HG02973 (cell line): ENCODE data around the gene IRX4.
"Not testable (repeated sequence)": the region's sequence is repeated elsewhere in the genome, so short reads cannot be mapped to it uniquely, and the experiment has no call there.

Experiments used
- ATAC-seq: cut with Tn5 transposase; IDR thresholded peaks from one replicate; pipeline ENCODE4 v1.9.1; 2021; ENCODE audit warnings: moderate library complexity; ENCODE audit not compliant: unreplicated experiment

The IRX4 gene

DNA sequence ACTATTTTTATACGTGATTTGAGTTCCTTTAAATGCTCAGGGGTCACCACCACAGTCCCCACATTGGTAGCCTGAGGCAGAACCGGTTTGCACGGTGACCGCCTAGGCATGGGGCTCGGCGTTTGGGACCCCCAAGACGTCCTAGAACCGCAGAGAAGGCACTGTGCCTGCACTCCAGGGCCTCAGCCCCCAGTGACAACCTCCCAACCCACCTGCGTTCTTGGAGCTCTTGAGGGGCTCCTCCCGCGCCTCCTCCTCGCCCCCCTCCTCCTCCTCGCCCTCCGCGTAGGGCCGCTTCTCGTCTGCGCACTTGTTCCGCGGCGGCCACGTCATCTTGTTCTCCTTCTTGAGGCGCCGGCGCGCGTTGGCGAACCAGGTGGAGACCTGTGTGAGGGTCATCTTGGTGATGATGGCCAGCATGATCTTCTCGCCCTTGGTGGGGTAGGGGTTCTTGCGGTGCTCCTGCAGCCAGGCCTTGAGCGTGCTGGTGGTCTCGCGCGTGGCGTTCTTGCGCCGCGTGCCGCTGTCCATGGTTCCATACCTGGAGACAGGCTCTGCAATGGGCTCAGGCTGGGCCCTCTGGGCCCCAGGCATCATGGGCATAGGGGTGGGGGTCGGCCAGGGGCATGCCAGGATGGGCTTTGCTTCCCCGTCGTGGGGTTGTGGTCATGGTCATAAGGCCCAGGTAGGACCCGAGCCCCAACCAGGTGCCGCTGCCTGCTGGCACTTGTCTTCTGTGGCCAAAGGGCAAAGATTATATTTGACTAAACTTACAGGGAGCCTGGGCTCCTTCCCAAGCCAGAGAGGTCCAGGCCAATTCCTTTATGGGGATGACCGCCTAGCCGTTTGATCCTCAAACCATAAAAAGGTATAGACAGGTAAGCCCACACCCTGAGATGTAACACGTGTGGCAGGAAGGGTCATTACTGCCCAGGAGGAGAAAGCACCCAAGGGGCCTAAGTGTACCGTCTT, 3.1 kb downstream of the IRX4 start:
- no peak for ATAC-seq

GRCh38 chr5:1878050-1878849, 4.5 kb downstream of the IRX4 start:
- ATAC-seq = no peak

GRCh38 chr5:1877103-1878049, 5.3 kb downstream of the IRX4 start:
- no peak for ATAC-seq

DNA sequence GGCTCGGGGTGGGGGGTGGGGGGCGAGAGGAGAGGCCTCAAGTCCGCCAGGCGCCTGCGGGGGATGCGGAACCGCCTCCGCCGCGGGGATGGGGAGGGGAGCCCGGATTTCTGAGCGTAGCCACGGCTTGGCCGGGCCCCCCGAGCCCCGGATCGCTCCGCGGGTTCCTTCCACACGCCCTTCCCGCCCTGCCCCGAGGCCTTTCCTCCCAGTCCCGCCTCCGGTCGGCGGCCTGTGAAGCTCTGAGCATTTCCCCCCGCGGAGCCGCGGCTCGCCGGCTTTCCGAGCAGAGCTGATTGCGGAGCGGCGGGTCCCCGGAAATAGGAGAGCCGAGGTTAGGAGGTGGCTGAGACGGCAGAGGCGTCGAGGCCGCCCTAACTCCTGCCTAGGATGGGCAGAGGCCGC, 6.1 kb downstream of the IRX4 start:
- no peak for ATAC-seq

- no peak for ATAC-seq
Measured at GRCh38 chr5:1875843-1876659, 6.7 kb downstream of the IRX4 start.

DNA sequence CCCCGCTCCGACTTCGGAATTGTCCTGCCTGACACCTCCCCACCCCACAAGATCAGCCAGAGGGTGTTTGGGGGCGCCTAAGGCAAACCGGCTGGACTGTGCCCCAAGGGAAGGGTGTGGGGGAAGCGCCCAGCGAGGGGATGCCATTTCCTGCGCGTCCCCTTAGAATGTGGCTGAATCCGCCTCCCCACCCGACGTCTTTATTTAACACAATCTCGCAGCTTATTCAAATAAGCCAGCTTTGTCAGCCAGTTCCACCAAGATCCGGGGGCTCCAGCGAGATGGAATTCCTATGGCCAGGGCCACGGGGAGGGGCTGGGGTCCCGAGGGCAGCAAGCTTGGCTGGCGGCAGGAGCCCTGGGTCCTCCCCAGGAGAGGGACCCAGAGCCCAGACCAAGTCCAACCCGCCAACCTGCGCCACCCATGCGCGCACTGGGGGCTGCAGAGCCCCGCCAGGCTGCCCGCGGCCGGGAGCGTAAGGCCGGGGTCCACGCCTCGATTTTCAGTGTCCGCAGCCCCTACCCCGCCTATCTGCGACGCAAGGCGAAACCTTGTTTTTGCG, 7.4 kb downstream of the IRX4 start:
- ATAC-seq = no peak

DNA sequence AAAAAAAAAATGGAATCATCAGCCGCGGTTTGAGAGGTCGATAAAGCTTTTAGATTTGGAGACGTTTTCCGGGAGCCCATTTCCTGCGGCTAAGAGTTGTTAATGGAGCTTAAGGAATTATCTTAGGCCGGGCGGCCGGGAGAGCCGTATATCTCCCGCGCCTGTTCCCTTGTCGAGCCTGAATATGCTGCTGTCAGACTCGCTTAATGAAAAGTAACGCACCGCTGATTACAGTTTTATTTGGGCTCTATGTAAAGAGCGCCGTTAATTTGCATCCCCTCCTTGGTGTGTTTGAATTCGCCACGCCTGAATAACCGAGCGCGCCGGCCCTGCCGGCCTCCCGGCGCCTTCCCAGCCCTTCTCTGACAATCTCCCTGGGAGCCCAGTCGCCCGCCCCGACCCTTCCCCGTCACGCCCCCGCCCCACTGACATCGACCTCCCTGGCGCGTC, 7.9 kb downstream of the IRX4 start:
- no peak for ATAC-seq

GRCh38 chr5:1874348-1874747, 8.4 kb downstream of the IRX4 start:
- ATAC-seq = no peak

DNA sequence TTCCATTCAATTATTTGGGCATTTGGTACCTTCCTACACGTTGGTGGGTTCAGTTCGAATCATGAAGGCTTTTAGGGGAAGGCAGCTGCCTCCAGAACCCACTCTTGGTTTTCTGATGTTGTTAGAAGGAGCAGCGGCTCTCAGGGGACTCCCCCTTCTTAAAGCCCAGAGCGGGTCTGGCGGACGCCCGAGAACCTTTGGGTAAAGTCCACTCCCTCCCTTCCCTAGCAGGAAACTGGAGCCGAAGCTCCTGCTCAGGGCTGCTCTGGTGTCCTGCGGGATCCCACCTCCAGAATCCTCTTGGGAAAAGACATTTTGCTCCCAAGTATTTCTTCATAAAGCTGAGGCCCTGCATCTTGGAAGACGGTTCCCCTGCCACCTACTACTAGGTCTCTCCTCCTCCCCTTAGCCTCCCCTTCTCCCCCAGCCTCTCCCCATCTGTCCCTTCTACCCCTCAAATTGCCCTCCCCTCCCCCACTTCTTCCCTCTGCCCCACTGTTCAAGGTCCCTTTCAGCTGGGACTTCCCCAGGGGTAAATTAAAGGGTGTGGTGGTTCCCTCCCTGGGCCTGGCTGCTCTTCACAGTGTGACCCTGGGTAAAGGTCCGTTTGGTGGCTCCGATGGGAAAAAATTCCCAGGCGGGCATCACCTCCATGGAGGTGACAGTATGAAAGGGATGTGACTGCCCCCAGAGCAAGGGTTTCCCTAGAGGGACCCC, 9.3 kb downstream of the IRX4 start:
- no peak for ATAC-seq

DNA sequence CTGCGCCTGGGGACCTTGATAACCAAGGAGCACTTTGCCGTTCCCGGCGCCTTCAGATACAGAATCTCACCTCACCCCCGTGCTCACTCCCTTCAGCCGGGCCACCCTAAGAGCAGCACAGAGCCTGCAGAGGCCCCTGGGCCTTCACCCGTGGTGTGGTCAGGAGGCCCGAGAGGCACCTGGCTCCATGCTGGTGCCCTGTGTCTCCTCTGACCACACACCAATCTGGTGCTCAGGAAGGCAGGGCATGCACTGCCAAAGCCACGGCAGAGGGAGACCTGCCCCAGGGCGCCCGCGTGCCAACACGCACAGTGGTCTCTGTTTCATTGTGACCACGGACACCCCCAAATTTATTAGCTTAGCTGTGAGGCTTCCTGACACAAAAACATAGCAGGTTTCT, 11.3 kb downstream of the IRX4 start:
- ATAC-seq = no peak

DNA sequence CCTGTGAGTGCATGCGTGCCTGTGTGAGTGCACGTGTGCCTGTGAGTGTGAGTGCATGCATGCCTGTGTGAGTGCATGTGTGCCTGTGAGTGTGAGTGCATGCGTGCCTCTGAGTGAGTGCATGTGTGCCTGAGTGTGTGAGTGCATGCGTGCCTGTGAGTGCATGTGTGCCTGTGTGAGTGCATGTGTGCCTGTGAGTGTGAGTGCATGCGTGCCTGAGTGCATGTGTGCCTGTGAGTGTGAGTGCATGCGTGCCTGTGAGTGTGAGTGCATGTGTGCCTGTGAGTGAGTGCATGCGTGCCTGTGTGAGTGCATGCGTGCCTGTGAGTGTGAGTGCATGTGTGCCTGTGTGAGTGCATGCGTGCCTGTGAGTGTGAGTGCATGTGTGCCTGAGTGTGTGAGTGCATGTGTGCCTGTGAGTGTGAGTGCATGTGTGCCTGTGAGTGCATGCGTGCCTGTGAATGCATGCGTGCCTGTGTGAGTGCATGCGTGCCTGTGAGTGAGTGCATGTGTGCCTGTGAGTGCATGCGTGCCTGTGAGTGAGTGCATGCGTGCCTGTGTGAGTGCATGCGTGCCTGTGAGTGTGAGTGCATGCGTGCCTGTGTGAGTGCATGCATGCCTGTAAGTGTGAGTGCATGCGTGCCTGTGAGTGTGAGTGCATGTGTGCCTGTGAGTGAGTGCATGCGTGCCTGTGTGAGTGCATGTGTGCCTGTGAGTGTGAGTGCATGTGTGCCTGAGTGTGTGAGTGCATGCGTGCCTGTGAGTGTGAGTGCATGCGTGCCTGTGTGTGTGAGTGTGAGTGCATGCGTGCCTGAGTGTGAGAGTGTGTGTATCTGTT, 12.1 kb downstream of the IRX4 start:
- not testable (repeated sequence) for ATAC-seq

GRCh38 chr5:1868886-1869475, 13.7 kb downstream of the IRX4 start:
- ATAC-seq = no peak

- no peak for ATAC-seq
Measured at GRCh38 chr5:1867815-1868143, 14.9 kb downstream of the IRX4 start.

- ATAC-seq = no peak
Measured at GRCh38 chr5:1867114-1867814, 15.5 kb downstream of the IRX4 start.

- no peak for ATAC-seq
Measured at GRCh38 chr5:1865948-1866347, 16.8 kb downstream of the IRX4 start.

- ATAC-seq = no peak
Measured at GRCh38 chr5:1865486-1865885, 17.2 kb downstream of the IRX4 start.

GRCh38 chr5:1864896-1865440, 17.8 kb downstream of the IRX4 start:
- ATAC-seq = no peak
